Right cardiac atrium (tissue), 5 donors: ENCODE data around the gene XXYLT1. TPM values are rescaled to one million over a fixed set of nuclear protein-coding genes. Genes with fewer than 3 reads are reported as not detected.

Experiments
- ATAC-seq, 2 donors: fragments of 200-7000 bp; cut with Tn5 transposase; one replicate each; pipeline versions ENCODE4 v1.8.0 to v1.9.1; 2020; ENCODE audit warnings: moderate library complexity in 2 of 2, mild to moderate bottlenecking in 1 of 2
- DNase-seq, 3 donors: peaks; one replicate each; pipeline ENCODE4 v3.0.0-alpha.2; 2020
- H3K27ac ChIP-seq: one replicate; pipeline ENCODE4 v1.5.1; 2013; ENCODE audit warnings: mild to moderate bottlenecking, low read length, control low read depth, moderate library complexity
- H3K27me3 ChIP-seq: one replicate; pipeline ENCODE4 v1.6.1; 2013; ENCODE audit not compliant: control insufficient read depth, insufficient read depth
- H3K4me1 ChIP-seq: one replicate; pipeline ENCODE4 v1.6.1; 2013; ENCODE audit warnings: low read length; ENCODE audit not compliant: control insufficient read depth, insufficient read depth
- H3K4me3 ChIP-seq: one replicate; pipeline ENCODE4 v1.5.1; 2013; ENCODE audit warnings: low read length, control low read depth
- H3K9me3 ChIP-seq: one replicate; pipeline ENCODE4 v1.6.1; 2013; ENCODE audit warnings: low read length; ENCODE audit not compliant: control insufficient read depth
- WGBS: extraction: QIAGEN DNeasy Blood & Tissue Kit; methylation state at CpG from one replicate; pipeline ENCODE4 v1.1.7; 2013; 5-methylcytosine and 5-hydroxymethylcytosine counted together
- intact Hi-C, 4 donors: fragments of 100-400 bp; cut with DNase I; formaldehyde crosslinking; loops; one replicate each; pipeline versions ENCODE4 v1.11.0 to v1.14.0; 2022 to 2023
- polyA plus RNA-seq: library from polyadenylated mRNA; stranded (reverse); fragments of 200-250 nt; gene quantifications from one replicate; pipeline ENCODE4 v1.2.3, GENCODE V29; 2013
- total RNA-seq, 4 donors: library from RNA; stranded (reverse); fragmentation: NEBNext Ultra II Directional; extraction: Animal tissue kit (Norgen Biotek cat#: 25700); gene quantifications; one replicate each; pipeline ENCODE4 v1.2.1, GENCODE V29; 2021
- donor health status: healthy with polysubstance abuse.
- donor health status: DM: no; HTN: yes; CAD: no.
- donor health status: DM: no; HTN: no; CAD: no.
- donor health status: DM: no; HTN: yes; CAD: no; lungs with severe emphysema.
- donor health status: DM: yes; HTN: yes; CAD: no.

Gene XXYLT1
- total and polyA plus RNA-seq, 5 donors, result 3.3 to 6.2 (median 4.3) TPM

GRCh38 chr3:195250473-195251251 lies 20.3 kb downstream of the XXYLT1 start:
- no peak overlapping the region for H3K4me3 ChIP-seq
- H3K9me3 ChIP-seq, result no peaks in the 10 kb centered on the region
- intact Hi-C loops, result loop anchor here in 2 of 4 donors (10.0 kb wide), 2 partner anchors 96 to 246 kb away; no protein-coding TSS in a partner anchor
- H3K27me3 ChIP-seq, result no peaks in the 10 kb centered on the region
- peak in 2 of 3 donors; percentile 46 to 58 for DNase-seq
- 58% methylated on average over 14 of the region's 14 CpGs for WGBS
- H3K4me1 ChIP-seq, result no peaks in the 10 kb centered on the region
- H3K27ac ChIP-seq, result no peak overlapping the region
- peak; percentile 34 to 37 for ATAC-seq

DNA sequence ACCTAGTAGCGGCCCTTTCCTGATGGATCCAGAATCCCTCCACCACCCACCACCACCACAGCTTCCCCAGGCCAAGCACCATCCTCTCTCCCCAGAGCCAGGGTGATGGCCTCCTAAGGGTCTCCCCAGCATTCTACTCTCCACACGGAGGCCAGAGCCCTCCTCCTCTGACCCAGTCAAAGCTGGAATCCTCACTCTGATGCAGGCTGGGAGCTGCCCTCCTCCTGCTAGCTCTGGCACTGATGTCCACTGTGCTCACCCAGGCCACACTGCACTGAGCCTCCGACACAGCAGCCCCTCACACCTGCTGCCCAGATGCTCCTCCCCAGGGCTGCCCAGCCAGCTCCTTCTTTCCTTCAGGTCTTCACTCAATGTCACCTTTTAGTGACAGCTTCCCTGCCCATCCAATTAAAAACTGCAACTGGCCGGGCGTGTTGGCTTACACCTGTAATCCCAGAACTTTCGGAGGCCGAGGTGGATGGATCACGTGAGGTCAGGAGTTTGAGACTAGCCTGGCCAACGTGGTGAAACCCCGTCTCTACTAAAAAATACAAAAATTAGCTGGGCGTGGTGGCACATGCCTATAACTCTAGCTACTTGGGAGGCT lies 21.0 kb downstream of the XXYLT1 start:
- no peaks in the 10 kb centered on the region for H3K9me3 ChIP-seq
- H3K27ac ChIP-seq, result no peak overlapping the region
- 93% methylated on average over 11 of the region's 11 CpGs for WGBS
- no peaks in the 10 kb centered on the region for H3K27me3 ChIP-seq
- peak in 2 of 3 donors; percentile 19 to 31 for DNase-seq
- no peak overlapping the region for H3K4me3 ChIP-seq
- no peaks in the 10 kb centered on the region for H3K4me1 ChIP-seq
- no peak for ATAC-seq
- intact Hi-C loops, result loop anchor here in 2 of 4 donors (10.0 kb wide), 2 partner anchors 95 to 245 kb away; no protein-coding TSS in a partner anchor

GRCh38 chr3:195249057-195249770 lies 21.7 kb downstream of the XXYLT1 start:
- ATAC-seq (no peak), DNase-seq (peak in 2 of 3 donors; percentile 9 to 24)
- 97% methylated on average over 21 of the region's 21 CpGs for WGBS
- Histone ChIP-seq H3K27ac (no peak overlapping the region), H3K4me1 (no peaks in the 10 kb centered on the region), H3K27me3 (no peaks in the 10 kb centered on the region), H3K4me3 (no peak overlapping the region), H3K9me3 (no peaks in the 10 kb centered on the region)
- intact Hi-C loops, result no loop called here

DNA sequence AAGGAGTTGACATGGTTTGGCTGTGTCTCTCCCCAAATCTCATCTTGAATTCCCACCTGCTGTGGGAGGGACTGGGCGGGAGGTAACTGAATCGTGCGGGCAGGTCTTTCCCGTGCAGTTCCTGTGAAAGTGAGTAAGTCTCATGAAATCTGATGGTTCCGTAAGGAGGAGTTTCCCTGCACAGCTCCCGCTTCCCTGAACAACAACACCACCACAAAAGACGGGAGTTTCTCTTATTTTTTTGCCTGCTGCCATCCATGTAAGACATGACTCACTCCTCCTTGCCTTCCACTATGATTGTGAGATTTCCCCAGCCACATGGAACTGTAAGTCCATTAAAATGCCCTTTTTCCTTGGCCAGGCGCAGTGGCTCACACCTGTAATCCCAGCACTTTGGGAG lies 22.7 kb downstream of the XXYLT1 start:
- intact Hi-C loops, result no loop called here

GRCh38 chr3:195247863-195248189 lies 23.1 kb downstream of the XXYLT1 start:
- 81% methylated on average over 8 of the region's 8 CpGs for WGBS
- ATAC-seq (no peak), DNase-seq (peak in 1 of 3 donors; percentile 14)
- H3K4me3 ChIP-seq, result no peak overlapping the region
- no peaks in the 10 kb centered on the region for H3K27me3 ChIP-seq
- peaks cover 2% of the 10 kb centered on the region for H3K4me1 ChIP-seq
- H3K27ac ChIP-seq, result no peak overlapping the region
- intact Hi-C loops, result no loop called here
- H3K9me3 ChIP-seq, result no peaks in the 10 kb centered on the region

More for the DNA sequence above, 22.7 kb downstream of the XXYLT1 start:
- ATAC-seq (no peak), DNase-seq (peak in 1 of 3 donors; percentile 24)
- H3K27ac ChIP-seq, result no peak overlapping the region
- H3K4me3 ChIP-seq, result no peak overlapping the region
- 95% methylated on average over 8 of the region's 8 CpGs for WGBS
- no peaks in the 10 kb centered on the region for H3K9me3 ChIP-seq
- H3K27me3 ChIP-seq, result no peaks in the 10 kb centered on the region
- peaks cover 2% of the 10 kb centered on the region for H3K4me1 ChIP-seq

DNA sequence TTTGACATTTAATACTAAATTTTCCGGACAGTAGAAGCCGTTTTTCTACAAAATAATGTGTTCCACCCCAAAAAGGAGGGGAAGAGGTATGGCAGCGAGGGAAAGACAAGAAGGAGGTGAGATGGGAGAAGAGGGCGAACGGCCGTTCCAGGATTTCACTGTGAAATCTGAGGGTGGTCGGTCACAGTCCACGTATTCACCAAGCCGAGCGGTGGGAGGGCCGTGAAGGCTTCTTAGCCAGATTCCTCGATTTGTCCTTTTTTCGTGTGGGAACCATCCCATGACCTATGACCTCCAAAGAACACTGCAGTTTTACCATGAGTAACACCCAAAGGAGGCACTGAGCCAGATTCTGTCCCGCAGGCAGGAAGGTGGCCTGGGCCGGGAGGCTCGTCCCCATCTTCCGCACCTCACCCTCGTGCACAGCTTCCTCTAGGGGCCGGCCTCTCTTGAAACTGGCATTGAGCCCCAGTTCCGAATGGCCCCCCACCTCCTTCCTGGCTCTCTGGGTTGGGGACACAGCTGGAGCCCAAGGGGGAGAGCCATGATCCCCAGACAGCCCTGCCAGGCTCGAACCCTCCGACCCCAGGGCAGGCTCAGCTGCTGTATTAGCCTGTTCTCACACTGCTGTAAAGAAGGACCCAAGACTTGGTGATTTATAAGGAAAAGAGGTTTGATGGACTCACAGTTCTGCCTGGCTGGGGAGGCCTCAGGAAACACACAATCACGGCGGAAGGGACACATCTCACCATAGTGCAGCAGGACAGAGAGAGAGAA lies 23.7 kb downstream of the XXYLT1 start:
- Histone ChIP-seq H3K27me3 (no peaks in the 10 kb centered on the region), H3K4me1 (peaks cover 2% of the 10 kb centered on the region), H3K27ac (no peak overlapping the region), H3K4me3 (no peak overlapping the region), H3K9me3 (no peaks in the 10 kb centered on the region)
- ATAC-seq, result no peak
- DNase-seq, result peak in 2 of 3 donors; percentile 31
- intact Hi-C loops, result no loop called here
- 87% methylated on average over 24 of the region's 24 CpGs for WGBS

GRCh38 chr3:195246581-195246995 lies 24.4 kb downstream of the XXYLT1 start:
- Histone ChIP-seq H3K4me3 (no peak overlapping the region), H3K9me3 (no peaks in the 10 kb centered on the region), H3K27ac (no peak overlapping the region), H3K4me1 (peaks cover 2% of the 10 kb centered on the region), H3K27me3 (no peaks in the 10 kb centered on the region)
- intact Hi-C loops, result no loop called here
- peak in 2 of 3 donors; percentile 28 to 42 for DNase-seq
- no peak for ATAC-seq
- WGBS, result 90% methylated on average over 9 of the region's 9 CpGs

DNA sequence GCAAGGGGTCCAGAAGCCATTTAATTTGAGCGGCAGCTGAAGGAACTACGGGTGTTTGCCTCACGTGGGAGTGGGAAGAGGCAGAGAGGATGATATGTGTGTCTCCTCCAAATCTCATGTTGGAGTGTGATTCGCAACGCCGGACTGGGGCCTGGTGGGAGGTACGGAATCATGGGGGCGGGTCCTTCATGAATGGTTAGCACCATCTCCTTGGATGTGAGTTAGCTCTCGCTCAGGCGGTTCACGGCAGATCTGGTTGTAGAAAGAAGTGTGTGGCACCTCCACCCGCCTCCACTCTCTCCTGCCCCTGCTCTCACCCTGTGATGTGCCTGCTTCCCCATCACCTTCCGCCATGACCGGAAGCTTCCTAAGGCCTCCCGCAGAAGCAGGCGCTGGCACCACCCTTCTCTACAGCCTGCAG lies 25.4 kb downstream of the XXYLT1 start:
- no peak overlapping the region for H3K4me3 ChIP-seq
- ATAC-seq, result no peak
- no peak overlapping the region for H3K27ac ChIP-seq
- no peaks in the 10 kb centered on the region for H3K27me3 ChIP-seq
- peaks cover 2% of the 10 kb centered on the region for H3K4me1 ChIP-seq
- H3K9me3 ChIP-seq, result no peaks in the 10 kb centered on the region
- 97% methylated on average over 16 of the region's 16 CpGs for WGBS
- intact Hi-C loops, result no loop called here
- peak in 2 of 3 donors; percentile 28 to 42 for DNase-seq

- peaks cover 16% of the 10 kb centered on the region for H3K4me1 ChIP-seq
- peak in 2 of 3 donors; percentile 9 to 32 for DNase-seq
- H3K27me3 ChIP-seq, result no peaks in the 10 kb centered on the region
- no peak for ATAC-seq
- no peak overlapping the region for H3K27ac ChIP-seq
- H3K9me3 ChIP-seq, result no peaks in the 10 kb centered on the region
- 94% methylated on average over 12 of the region's 12 CpGs for WGBS
- H3K4me3 ChIP-seq, result no peak overlapping the region
- intact Hi-C loops, result no loop called here
Measured at GRCh38 chr3:195241592-195242355, 29.2 kb downstream of the XXYLT1 start.

DNA sequence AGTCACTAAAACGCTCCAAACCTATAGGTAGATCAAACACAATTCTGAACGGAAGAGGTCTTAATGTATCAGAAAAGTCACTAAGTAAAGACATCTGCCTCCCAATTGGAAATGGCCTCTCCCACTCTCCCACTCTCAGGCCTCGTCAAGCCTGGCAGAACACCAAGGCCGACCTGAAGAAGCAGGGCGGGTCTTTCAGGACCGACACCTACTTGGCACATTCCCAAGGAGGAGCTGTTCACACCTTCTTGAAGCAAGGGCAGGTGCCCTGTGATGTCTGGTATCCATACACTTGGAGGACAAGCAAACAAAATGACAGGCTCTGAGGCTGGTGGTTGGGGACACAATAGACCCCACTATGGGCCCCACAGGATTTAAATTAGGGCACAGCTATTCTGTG lies 30.0 kb downstream of the XXYLT1 start:
- intact Hi-C loops, result no loop called here
- H3K9me3 ChIP-seq, result no peaks in the 10 kb centered on the region
- ATAC-seq (no peak), DNase-seq (peak in 2 of 3 donors; percentile 17 to 44)
- peaks cover 16% of the 10 kb centered on the region for H3K4me1 ChIP-seq
- no peak overlapping the region for H3K27ac ChIP-seq
- no peak overlapping the region for H3K4me3 ChIP-seq
- WGBS, result 85% methylated on average over 6 of the region's 6 CpGs
- no peaks in the 10 kb centered on the region for H3K27me3 ChIP-seq
